Adrenal gland (tissue), 5 donors: ENCODE results near the gene LRP1.

ENCODE experiments used
- POLR2A ChIP-seq, 2 donors: fragments of 450-650 bp; IDR thresholded peaks; one replicate each; pipeline ENCODE4 v1.6.1; 2017; ENCODE audit warnings: antibody characterized with exemption in 2 of 2, mild to moderate bottlenecking in 2 of 2, moderate library complexity in 1 of 2
- TF ChIP-seq, protein P1 (sequence below), 6 experiments: fragments of 450-650 bp in 4 of 6; fragments of 200-600 bp in 2 of 6; sonication (generic) in 1 of 6; IDR thresholded peaks; 1 replicate in 5 of 6; 2 replicates in 1 of 6; pipeline versions ENCODE4 v1.5.1 to v1.8.0; 2016 to 2021; ENCODE audit warnings: antibody characterized with exemption in 6 of 6, mild to moderate bottlenecking in 2 of 6, moderate library complexity in 1 of 6
- donor health status: DM: no; HTN: no; CAD: no.

GRCh38 chr12:57130941-57131340 lies 2.7 kb downstream of the LRP1 start:
- TF ChIP-seq POLR2A (IDR thresholded peaks at IDR 0.05) = no peak
- TF ChIP-seq, protein P1, sequence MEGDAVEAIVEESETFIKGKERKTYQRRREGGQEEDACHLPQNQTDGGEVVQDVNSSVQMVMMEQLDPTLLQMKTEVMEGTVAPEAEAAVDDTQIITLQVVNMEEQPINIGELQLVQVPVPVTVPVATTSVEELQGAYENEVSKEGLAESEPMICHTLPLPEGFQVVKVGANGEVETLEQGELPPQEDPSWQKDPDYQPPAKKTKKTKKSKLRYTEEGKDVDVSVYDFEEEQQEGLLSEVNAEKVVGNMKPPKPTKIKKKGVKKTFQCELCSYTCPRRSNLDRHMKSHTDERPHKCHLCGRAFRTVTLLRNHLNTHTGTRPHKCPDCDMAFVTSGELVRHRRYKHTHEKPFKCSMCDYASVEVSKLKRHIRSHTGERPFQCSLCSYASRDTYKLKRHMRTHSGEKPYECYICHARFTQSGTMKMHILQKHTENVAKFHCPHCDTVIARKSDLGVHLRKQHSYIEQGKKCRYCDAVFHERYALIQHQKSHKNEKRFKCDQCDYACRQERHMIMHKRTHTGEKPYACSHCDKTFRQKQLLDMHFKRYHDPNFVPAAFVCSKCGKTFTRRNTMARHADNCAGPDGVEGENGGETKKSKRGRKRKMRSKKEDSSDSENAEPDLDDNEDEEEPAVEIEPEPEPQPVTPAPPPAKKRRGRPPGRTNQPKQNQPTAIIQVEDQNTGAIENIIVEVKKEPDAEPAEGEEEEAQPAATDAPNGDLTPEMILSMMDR (IDR thresholded peaks at IDR 0.05) = no peak
